ENCODE measurements around the gene TDRD7. TPM values are rescaled to one million over a fixed set of nuclear protein-coding genes. Genes with fewer than 3 reads are reported as not detected.

Gene TDRD7
- polyA plus RNA-seq, 1 experiment = 5.4 TPM

DNA sequence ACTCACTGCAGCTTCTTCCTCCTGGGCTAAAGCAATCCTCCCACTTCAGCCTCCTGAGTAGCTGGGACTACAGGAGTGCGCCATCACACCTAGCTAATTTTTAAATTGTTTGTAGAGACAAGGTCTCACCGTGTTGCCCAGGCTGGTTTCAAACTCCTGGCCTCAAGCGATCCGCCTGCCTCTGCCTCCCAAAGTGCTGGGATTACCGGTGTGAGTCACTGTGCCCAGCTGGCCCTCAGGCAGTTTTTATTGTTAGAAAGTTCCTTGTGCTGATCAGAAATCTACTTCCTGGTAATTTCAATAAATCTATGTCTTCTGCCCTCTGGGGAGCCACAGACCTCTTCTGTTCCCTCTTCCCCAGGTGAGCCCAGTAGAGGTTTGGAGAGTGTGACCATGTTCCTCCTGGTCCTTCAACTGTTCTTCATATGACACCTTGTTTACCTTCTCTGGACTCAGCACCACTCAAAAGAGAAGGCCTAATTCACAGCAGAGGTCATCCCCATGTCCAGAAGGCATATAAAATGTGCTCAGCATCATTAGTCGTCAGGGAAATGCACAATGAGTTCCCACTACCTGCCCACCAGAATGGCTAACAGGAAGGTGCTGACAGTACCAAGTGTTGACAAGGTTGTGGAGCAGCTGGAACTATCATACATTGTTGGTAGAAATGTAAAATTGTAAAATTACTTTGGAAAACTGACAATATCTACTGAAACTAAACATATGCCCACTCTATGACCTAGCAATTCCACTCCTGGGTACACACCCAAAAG lies 99.9 kb downstream of the TDRD7 start:
- ChIA-PET CTCF (interaction anchor here (0.9 to 1.9 kb wide), 3 partner anchors 9 to 87 kb away, joined by 3 to 4 read pairs (median 4); no protein-coding TSS in a partner anchor), POLR2A (no interaction called here)
- no peak overlapping the region for H3K4me3 ChIP-seq (ENCODE audit: low read depth, low read length)
- H3K36me3 ChIP-seq (ENCODE audit: control insufficient read depth, insufficient read depth, low read length) = no peaks in the 10 kb centered on the region
- TF ChIP-seq, protein P1, sequence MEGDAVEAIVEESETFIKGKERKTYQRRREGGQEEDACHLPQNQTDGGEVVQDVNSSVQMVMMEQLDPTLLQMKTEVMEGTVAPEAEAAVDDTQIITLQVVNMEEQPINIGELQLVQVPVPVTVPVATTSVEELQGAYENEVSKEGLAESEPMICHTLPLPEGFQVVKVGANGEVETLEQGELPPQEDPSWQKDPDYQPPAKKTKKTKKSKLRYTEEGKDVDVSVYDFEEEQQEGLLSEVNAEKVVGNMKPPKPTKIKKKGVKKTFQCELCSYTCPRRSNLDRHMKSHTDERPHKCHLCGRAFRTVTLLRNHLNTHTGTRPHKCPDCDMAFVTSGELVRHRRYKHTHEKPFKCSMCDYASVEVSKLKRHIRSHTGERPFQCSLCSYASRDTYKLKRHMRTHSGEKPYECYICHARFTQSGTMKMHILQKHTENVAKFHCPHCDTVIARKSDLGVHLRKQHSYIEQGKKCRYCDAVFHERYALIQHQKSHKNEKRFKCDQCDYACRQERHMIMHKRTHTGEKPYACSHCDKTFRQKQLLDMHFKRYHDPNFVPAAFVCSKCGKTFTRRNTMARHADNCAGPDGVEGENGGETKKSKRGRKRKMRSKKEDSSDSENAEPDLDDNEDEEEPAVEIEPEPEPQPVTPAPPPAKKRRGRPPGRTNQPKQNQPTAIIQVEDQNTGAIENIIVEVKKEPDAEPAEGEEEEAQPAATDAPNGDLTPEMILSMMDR (IDR thresholded peaks at IDR 0.05; ENCODE audit: insufficient read depth, low read depth, low read length) = no peak
- DNase-seq (ENCODE audit: low read depth) = no peak
- peaks cover 4% of the 10 kb centered on the region for H3K27me3 ChIP-seq (ENCODE audit: control insufficient read depth, insufficient read depth, low read length)

DNA sequence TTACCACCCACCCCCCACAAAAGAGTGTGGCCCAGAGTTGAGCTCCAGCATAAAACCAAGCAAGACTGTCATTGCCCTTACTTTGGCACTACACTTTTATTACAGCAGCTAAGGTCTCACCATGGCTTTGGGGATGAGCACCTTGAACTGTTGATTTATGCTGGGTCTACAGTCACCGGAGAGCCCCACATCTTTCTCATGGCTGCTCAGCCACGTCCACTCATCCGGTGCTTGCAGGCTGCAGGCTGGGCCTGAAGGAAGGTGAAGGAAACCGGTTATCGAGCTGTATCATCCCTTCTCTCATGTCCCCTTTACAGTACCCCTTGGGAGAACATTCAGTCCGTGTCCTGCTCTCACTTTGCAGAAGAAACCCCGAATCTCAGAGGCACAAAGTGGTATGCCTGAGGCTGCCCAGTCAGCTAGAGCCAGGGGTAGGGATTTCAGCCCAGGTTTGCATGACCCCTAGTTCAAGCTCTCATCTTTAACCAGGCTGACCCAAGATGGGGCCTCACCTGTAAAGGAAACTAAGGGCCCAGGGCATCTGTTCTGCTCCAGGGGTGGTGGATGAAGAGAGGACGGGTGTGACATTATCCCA lies 101.2 kb downstream of the TDRD7 start:
- H3K27me3 ChIP-seq (ENCODE audit: control insufficient read depth, insufficient read depth, low read length) = peaks cover 6% of the 10 kb centered on the region
- ChIA-PET CTCF (no interaction called here), POLR2A (no interaction called here)
- H3K36me3 ChIP-seq (ENCODE audit: control insufficient read depth, insufficient read depth, low read length) = no peaks in the 10 kb centered on the region
- H3K4me3 ChIP-seq (ENCODE audit: low read depth, low read length) = no peak overlapping the region
- DNase-seq (ENCODE audit: low read depth) = no peak
- TF ChIP-seq, protein P1 (IDR thresholded peaks at IDR 0.05; ENCODE audit: insufficient read depth, low read depth, low read length) = no peak

DNA sequence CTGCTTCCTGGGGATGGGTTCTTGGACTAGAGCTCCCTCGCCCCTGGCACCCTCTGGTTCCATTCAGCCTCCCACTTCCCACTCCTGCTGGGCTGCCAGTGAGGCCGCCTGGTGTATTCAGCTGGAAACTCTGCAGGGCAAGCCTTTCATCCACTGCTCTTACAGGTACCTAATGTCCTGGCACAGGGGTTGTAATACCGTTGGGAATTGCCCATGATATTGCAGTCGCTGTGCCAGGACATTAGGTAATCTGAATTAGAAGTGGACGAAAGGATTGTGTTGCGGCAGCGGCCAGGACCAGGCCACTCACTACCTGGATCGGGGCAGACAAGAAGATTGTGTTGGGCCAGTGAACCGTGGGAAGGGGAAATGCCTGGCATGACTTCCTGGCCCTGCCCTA lies 102.6 kb downstream of the TDRD7 start:
- POLR2A ChIA-PET = no interaction called here
- Histone ChIP-seq H3K27me3 (ENCODE audit: control insufficient read depth, insufficient read depth, low read length) (peaks cover 6% of the 10 kb centered on the region), H3K4me3 (ENCODE audit: low read depth, low read length) (no peak overlapping the region), H3K36me3 (ENCODE audit: control insufficient read depth, insufficient read depth, low read length) (no peaks in the 10 kb centered on the region)
- no peak for DNase-seq (ENCODE audit: low read depth)
- TF ChIP-seq, protein P1 (IDR thresholded peaks at IDR 0.05; ENCODE audit: insufficient read depth, low read depth, low read length) = no peak
- CTCF ChIA-PET = no interaction called here

DNA sequence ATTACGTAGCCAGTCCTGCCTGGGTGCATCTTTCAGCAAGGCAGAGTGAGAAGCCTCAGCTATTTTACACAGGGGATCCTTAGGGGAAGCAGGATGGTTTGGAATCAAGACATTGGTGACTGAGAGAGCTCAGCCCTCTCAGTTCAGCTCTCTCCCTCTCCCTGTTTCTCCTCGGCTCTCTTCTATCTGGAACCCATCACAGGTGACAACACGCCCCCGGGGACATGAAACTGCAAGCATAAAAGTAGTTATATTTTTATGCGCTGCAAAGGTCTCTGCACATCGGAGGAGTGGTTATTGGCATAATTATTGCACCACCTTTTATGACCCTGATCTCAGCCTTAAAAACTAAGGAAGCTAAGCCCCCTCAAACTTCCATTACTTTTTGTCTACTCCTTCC lies 103.8 kb downstream of the TDRD7 start:
- POLR2A ChIA-PET = no interaction called here
- DNase-seq (ENCODE audit: low read depth) = no peak
- CTCF ChIA-PET = interaction anchor here (0.8 to 1.1 kb wide), 2 partner anchors 14 to 43 kb away, joined by 3 to 4 read pairs; no protein-coding TSS in a partner anchor
- TF ChIP-seq, protein P1 (IDR thresholded peaks at IDR 0.05; ENCODE audit: insufficient read depth, low read depth, low read length) = no peak
- Histone ChIP-seq H3K36me3 (ENCODE audit: control insufficient read depth, insufficient read depth, low read length) (no peaks in the 10 kb centered on the region), H3K27me3 (ENCODE audit: control insufficient read depth, insufficient read depth, low read length) (peaks cover 6% of the 10 kb centered on the region), H3K4me3 (ENCODE audit: low read depth, low read length) (no peak overlapping the region)

DNA sequence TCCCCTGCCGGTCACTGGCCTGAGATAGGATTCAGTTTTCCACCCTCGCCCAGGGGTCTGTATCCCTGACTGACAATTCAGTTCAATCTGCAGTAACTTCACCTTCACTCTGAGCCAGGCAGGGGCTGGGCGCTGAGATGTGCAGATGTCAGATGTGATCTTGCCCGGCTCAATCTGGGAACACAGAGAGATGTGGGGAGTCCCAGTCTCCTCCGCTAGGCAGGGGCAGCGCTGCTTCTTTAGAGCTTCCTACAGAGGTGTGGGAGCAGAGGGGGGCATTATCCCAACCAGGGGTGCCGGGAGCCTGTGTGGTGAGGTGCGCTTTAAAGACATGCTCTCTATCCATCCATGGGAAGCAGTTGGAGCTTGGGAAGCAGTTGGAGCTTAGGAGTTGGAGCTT lies 104.2 kb downstream of the TDRD7 start:
- ChIA-PET POLR2A (no interaction called here), CTCF (interaction anchor here (0.8 to 1.1 kb wide), 2 partner anchors 14 to 43 kb away, joined by 3 to 4 read pairs; no protein-coding TSS in a partner anchor)
- DNase-seq (ENCODE audit: low read depth) = no peak
- Histone ChIP-seq H3K4me3 (ENCODE audit: low read depth, low read length) (no peak overlapping the region), H3K27me3 (ENCODE audit: control insufficient read depth, insufficient read depth, low read length) (peaks cover 6% of the 10 kb centered on the region), H3K36me3 (ENCODE audit: control insufficient read depth, insufficient read depth, low read length) (no peaks in the 10 kb centered on the region)
- TF ChIP-seq, protein P1 (IDR thresholded peaks at IDR 0.05; ENCODE audit: insufficient read depth, low read depth, low read length) = no peak
